Urothelium cell line (cell line): Measurements from ENCODE around the gene MTCH2.
"Not testable (repeated sequence)": the region's sequence is repeated elsewhere in the genome, so short reads cannot be mapped to it uniquely, and the experiment has no call there.

ENCODE experiments used
- DNase-seq: peaks from one replicate; pipeline ENCODE4 v3.0.0; 2011; ENCODE audit warnings: low spot score, mixed read lengths
- FAIRE-seq: peaks from 2 replicates; lab custom pipeline; 2011; peaks lifted over from hg19 to GRCh38; lab: Jason Lieb, UNC

Gene MTCH2

GRCh38 chr11:47642099-47642855 lies at the start of gene MTCH2:
TSS of gene MTCH2 (minus strand) at chr11:47642559. CDS start at chr11:47642465, 94 bp downstream.
- FAIRE-seq = peak; percentile 85
- peak; percentile 100 for DNase-seq

GRCh38 chr11:47691979-47692378 lies 49.6 kb upstream of the MTCH2 start:
- FAIRE-seq = no peak
- DNase-seq = no peak

DNA sequence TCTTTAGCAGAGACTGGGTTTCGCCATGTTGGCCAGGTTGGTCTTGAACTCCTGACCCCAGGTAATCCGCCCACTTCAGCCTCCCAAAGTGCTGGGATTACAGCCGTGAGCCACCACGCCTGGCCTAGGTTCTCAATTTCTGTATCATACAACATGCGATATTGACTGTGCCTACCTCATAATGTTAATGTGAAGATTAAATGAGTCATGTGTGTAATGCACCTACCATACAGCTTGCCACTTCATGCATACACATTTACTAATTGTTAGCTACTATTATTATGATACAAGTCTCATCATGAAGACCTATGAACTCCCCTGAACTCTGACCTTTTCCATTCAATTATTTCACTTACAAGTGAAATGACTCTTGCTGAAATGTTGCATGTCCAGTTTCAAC lies 47.1 kb upstream of the MTCH2 start:
- DNase-seq (no peak), FAIRE-seq (no peak)

- DNase-seq (no peak), FAIRE-seq (no peak)
These were observed 46.6 kb upstream of the MTCH2 start for GRCh38 chr11:47688991-47689390.

DNA sequence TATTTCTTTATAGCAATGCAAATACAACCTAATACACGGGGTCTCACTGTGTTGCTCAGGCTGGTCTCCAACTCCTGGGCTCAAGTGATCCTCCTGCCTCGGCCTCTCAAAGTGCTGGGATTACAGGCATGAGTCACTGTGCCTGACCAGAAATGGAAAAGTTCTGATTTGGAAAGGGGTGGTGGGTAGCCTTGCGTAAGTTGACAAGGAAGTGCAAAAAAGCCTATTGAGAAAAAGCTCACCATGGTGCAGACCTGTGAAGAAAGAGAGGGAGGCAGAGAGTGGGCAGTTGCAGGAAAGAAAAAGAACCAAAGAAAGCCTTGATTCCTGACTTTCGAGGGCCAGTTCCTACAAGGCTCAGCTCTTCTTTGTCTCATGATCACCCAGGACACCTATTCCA lies 45.8 kb upstream of the MTCH2 start:
- FAIRE-seq (no peak), DNase-seq (no peak)

GRCh38 chr11:47686704-47687103 lies 44.3 kb upstream of the MTCH2 start:
- not testable (repeated sequence) for DNase-seq, FAIRE-seq

DNA sequence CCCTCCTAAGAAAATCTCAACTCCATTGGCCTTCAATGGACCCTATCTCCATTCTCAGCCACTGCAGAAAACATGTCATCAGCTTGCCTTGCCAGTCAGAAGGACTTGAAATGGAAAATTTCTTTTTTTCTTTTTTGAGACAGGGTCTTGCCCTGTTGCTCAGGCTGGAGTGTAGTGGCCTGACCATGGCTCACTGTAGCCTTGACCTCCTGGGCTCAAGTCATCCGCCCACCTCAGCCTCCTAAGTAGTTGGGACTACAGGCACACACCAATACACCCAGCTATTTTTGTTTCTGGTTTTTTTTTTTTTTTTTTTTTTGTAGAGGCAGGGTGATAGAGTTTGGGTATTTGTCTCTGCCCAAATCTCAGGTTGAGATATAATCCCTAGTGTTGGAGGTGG lies 43.8 kb upstream of the MTCH2 start:
- no peak for FAIRE-seq
- DNase-seq = no peak

DNA sequence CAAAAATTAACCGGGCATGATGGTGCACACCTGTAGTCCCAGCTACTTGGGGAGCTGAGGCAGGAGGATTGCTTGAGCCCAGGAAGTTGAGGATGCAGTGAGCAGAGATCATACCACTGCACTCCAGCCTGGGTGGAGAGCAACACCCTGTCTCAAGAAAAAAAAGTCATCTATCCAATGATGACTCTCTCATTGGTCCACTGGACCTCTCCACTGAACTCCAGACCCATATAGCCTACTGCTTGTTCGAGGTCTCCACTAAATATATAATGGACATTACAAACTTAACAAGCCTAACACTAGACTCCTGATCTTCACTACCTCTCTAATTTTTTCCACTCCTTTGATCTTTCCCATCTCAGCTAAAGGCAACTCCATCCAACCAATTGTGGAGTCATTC lies 33.5 kb upstream of the MTCH2 start:
- no peak for FAIRE-seq
- no peak for DNase-seq

DNA sequence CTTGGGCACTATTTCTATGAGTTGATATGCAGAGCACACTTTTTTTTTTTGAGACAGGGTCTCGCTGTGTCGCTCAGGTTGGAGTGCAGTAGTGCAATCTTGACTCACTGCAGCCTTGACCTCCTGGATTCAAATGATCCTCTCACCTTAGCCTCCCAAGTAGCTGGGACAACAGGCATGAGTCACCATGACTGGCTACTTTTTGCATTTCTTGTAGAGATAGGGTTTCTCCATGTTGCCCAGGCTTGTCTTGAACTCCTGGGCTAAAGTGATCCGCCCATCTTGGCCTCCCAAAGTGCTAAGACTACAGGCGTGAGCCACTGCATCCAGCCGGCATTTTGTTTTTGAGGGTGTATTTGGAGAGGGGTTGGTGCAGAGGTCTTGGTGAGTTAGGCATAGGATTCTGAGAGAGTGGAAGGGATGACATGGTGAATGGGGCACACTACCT lies 29.9 kb upstream of the MTCH2 start:
- no peak for DNase-seq
- no peak for FAIRE-seq

GRCh38 chr11:47669856-47670255 lies 27.5 kb upstream of the MTCH2 start:
- DNase-seq = no peak
- FAIRE-seq = no peak

- no peak for FAIRE-seq
- DNase-seq = no peak
These were observed 26.3 kb upstream of the MTCH2 start for GRCh38 chr11:47668665-47669064.

DNA sequence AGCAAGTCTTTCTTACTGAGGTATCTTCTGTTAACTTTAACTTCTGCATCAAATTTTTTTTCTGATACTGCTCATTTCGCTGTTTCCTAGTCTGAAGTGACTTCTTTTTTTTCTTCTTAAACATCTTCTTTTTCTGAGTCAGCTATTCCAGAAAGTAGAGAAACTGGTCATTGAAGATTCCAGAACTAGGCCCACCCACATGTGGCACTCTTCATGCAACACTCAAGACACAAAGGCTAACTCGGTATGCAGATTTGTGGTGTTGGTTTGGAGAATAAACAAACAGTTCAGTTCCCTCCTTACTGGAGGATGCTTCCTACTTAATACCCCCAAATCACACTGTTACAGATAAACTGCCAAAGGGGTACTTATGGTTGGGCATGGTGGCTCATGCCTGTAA lies 25.2 kb upstream of the MTCH2 start:
- no peak for FAIRE-seq
- DNase-seq = no peak

- DNase-seq (no peak), FAIRE-seq (no peak)
These were observed 24.8 kb upstream of the MTCH2 start for GRCh38 chr11:47667135-47667534.

DNA sequence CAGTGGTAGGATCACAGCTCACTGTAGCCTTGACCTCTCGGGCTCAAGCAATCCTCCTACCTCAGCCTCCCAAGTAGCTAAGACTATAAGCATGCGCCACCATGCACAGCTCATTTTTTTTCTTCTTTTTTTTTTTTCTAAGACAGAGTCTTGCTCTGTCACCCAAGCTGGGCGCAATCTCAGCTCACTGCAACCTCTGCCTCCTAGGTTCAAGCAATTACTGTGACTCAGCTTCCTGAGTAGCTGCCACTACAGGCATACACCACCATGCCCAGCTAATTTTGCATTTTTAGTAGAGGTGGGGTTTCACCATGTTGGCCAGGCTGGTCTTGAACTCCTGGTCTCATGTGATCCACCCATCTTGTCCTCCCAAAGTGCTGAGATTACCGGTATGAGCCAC lies 22.6 kb upstream of the MTCH2 start:
- not testable (repeated sequence) for FAIRE-seq, DNase-seq

- DNase-seq (no peak), FAIRE-seq (no peak)
These were observed 18.9 kb upstream of the MTCH2 start for GRCh38 chr11:47661245-47661644.

- DNase-seq = no peak
- FAIRE-seq = no peak
These were observed 16.9 kb upstream of the MTCH2 start for GRCh38 chr11:47659276-47659675.

DNA sequence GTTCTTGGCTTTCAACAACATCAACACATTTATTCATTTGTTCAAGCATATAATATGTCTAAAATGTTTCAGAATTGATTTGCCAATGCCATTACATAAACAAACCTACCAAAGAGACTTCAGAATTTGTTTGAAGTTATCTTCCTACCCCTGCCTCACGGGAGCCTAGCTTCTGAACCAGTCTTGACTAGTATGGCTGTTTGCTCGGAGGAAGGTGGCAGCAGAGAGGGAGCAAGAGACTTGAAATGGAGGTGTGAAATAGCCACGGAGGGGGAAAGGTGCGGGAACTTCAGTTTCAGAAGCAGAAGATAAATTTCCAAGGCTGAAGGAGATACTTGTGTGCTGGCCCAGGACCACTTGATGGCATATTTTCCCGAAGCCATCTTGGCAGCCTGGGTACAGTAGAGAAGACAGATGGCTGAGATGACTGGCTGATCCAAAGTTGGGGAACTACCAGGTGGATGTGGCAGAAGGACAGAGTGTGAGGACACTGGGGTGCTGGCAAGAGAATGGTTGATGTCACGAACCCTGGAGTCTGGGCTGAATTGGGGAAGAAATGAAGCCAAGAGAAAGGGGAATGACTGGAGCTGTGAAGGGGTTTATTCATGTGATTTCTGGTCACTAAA lies 14.0 kb upstream of the MTCH2 start:
- FAIRE-seq (no peak), DNase-seq (no peak)

GRCh38 chr11:47651818-47652469 lies 9.6 kb upstream of the MTCH2 start:
- no peak for DNase-seq
- no peak for FAIRE-seq

GRCh38 chr11:47649276-47649675 lies 6.9 kb upstream of the MTCH2 start:
- no peak for FAIRE-seq
- no peak for DNase-seq

DNA sequence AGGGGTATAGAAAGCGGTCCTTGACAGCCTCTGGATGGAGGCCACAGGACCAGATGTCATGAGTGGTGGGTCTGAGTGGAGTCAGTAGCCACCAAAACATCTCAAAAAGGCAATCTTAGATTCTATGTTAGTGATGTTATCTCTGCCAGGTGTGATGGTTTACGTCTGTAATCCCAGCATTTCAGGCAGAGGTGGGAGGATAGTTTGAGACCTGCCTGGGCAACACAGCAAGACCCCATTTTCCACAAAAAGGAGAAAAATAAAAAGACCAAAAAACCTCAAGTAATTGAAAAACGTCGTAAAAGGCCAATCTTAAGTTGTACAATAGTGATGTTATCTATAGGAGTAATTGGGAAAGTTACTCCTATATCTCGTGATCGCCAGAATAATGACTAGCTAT lies 3.7 kb upstream of the MTCH2 start:
- FAIRE-seq = no peak

GRCh38 chr11:47645500-47645899 lies 3.1 kb upstream of the MTCH2 start:
- no peak for DNase-seq
- no peak for FAIRE-seq

More for the DNA sequence above, 3.7 kb upstream of the MTCH2 start:
- no peak for DNase-seq

- FAIRE-seq (no peak), DNase-seq (no peak)
These were observed 710 bp downstream of the MTCH2 start for GRCh38 chr11:47641600-47642098.
